ENCODE data around the gene STRAP. TPM values are rescaled to one million over a fixed set of nuclear protein-coding genes. Genes with fewer than 3 reads are reported as not detected.

The STRAP gene
- total RNA-seq, 2 experiments from 2014 or later, result 43.1 to 107 TPM

- Histone ChIP-seq H3K27ac (ENCODE audit: low read depth, low read length, poor library complexity, severe bottlenecking) (no peak overlapping the region), H3K4me2 (ENCODE audit: low read length) (no peak overlapping the region), H3K79me2 (ENCODE audit: insufficient read depth, low read depth, low read length) (no peaks in the 10 kb centered on the region), H3K36me3 (ENCODE audit: insufficient read depth, low read length) (no peaks in the 10 kb centered on the region), H3K4me1 (ENCODE audit: insufficient read depth, low read length, poor library complexity, severe bottlenecking) (no peaks in the 10 kb centered on the region), H4K20me1 (ENCODE audit: insufficient read depth, low read length) (no peaks in the 10 kb centered on the region), H3K9me3 (ENCODE audit: low read length) (no peaks in the 10 kb centered on the region), H3K9me2 (ENCODE audit: insufficient read depth, low read length) (no peaks in the 10 kb centered on the region), H2AFZ (ENCODE audit: low read length) (no peak overlapping the region), H3K4me3 (ENCODE audit: low read depth, low read length, poor library complexity, severe bottlenecking) (no peak overlapping the region)
- CTCF ChIA-PET (ENCODE audit: unreplicated experiment), result no interaction called here
- POLR2A ChIA-PET, result no interaction called here
- no TSS peak for BruUV-seq (replicated peaks)
- TF ChIP-seq CTCF (conservative IDR thresholded peaks at IDR 0.05; ENCODE audit: low read length), result no peak
- TF ChIP-seq EZH2phosphoT487 (IDR thresholded peaks at IDR 0.05; ENCODE audit: borderline replicate concordance, low read depth, low read length), result no peak
- DNase-seq (ENCODE audit: low spot score), result no peak
- intact Hi-C loops (cut with micrococcal nuclease; ENCODE audit: unreplicated experiment), result no loop called here
Measured at GRCh38 chr12:15853877-15854276, 28.3 kb upstream of the STRAP start.

GRCh38 chr12:15854916-15855315 is 27.3 kb upstream of the STRAP start:
- ChIA-PET CTCF (ENCODE audit: unreplicated experiment) (no interaction called here), POLR2A (no interaction called here)
- H2AFZ ChIP-seq (ENCODE audit: low read length), result no peak overlapping the region
- no peak for DNase-seq (ENCODE audit: low spot score)
- no peak overlapping the region for H3K4me3 ChIP-seq (ENCODE audit: low read depth, low read length, poor library complexity, severe bottlenecking)
- H4K20me1 ChIP-seq (ENCODE audit: insufficient read depth, low read length), result no peaks in the 10 kb centered on the region
- H3K36me3 ChIP-seq (ENCODE audit: insufficient read depth, low read length), result no peaks in the 10 kb centered on the region
- intact Hi-C loops (cut with micrococcal nuclease; ENCODE audit: unreplicated experiment), result no loop called here
- BruUV-seq (replicated peaks), result no TSS peak
- no peaks in the 10 kb centered on the region for H3K9me3 ChIP-seq (ENCODE audit: low read length)
- no peaks in the 10 kb centered on the region for H3K9me2 ChIP-seq (ENCODE audit: insufficient read depth, low read length)
- no peak overlapping the region for H3K27ac ChIP-seq (ENCODE audit: low read depth, low read length, poor library complexity, severe bottlenecking)
- H3K4me2 ChIP-seq (ENCODE audit: low read length), result no peak overlapping the region
- no peaks in the 10 kb centered on the region for H3K79me2 ChIP-seq (ENCODE audit: insufficient read depth, low read depth, low read length)
- H3K4me1 ChIP-seq (ENCODE audit: insufficient read depth, low read length, poor library complexity, severe bottlenecking), result no peaks in the 10 kb centered on the region
- no peak for TF ChIP-seq EZH2phosphoT487 (IDR thresholded peaks at IDR 0.05; ENCODE audit: borderline replicate concordance, low read depth, low read length)
- no peak for TF ChIP-seq CTCF (conservative IDR thresholded peaks at IDR 0.05; ENCODE audit: low read length)

- Histone ChIP-seq H3K9me2 (ENCODE audit: insufficient read depth, low read length) (no peaks in the 10 kb centered on the region), H3K79me2 (ENCODE audit: insufficient read depth, low read depth, low read length) (no peaks in the 10 kb centered on the region), H3K4me1 (ENCODE audit: insufficient read depth, low read length, poor library complexity, severe bottlenecking) (no peaks in the 10 kb centered on the region), H2AFZ (ENCODE audit: low read length) (no peak overlapping the region), H3K27ac (ENCODE audit: low read depth, low read length, poor library complexity, severe bottlenecking) (no peak overlapping the region), H3K9me3 (ENCODE audit: low read length) (no peaks in the 10 kb centered on the region), H3K4me3 (ENCODE audit: low read depth, low read length, poor library complexity, severe bottlenecking) (no peak overlapping the region), H3K36me3 (ENCODE audit: insufficient read depth, low read length) (no peaks in the 10 kb centered on the region), H3K4me2 (ENCODE audit: low read length) (no peak overlapping the region), H4K20me1 (ENCODE audit: insufficient read depth, low read length) (no peaks in the 10 kb centered on the region)
- TF ChIP-seq EZH2phosphoT487 (IDR thresholded peaks at IDR 0.05; ENCODE audit: borderline replicate concordance, low read depth, low read length), result no peak
- POLR2A ChIA-PET, result no interaction called here
- no TSS peak for BruUV-seq (replicated peaks)
- no peak for DNase-seq (ENCODE audit: low spot score)
- intact Hi-C loops (cut with micrococcal nuclease; ENCODE audit: unreplicated experiment), result loop anchor here (1.0 kb wide), 2 partner anchors 265 to 323 kb away; no protein-coding TSS in a partner anchor
- CTCF ChIA-PET (ENCODE audit: unreplicated experiment), result no interaction called here
Measured at GRCh38 chr12:15855646-15856045, 26.5 kb upstream of the STRAP start.

Data from OCI-LY7 (cell line).